Lung microvascular endothelial cell (primary cell): ENCODE results near the gene WDFY4. TPM values are rescaled to one million over a fixed set of nuclear protein-coding genes. Genes with fewer than 3 reads are reported as not detected.

Source experiments
- DNase-seq, 2 donors: peaks; one replicate each; pipeline versions ENCODE4 v3.0.0 to v3.0.0-alpha.2; 2010; ENCODE audit warnings: low read depth in 2 of 2
- total RNA-seq: library from RNA; depleted of rRNA; stranded (reverse); fragments of >200 nt; gene quantifications from 2 replicates; pipeline ENCODE4 v1.2.1, GENCODE V29; 2014

The WDFY4 gene
- total RNA-seq, 1 donor from 2014 or later: under 0.01 TPM

GRCh38 chr10:48807791-48808470 is 123.3 kb downstream of the WDFY4 start:
- DNase-seq: no peak

DNA sequence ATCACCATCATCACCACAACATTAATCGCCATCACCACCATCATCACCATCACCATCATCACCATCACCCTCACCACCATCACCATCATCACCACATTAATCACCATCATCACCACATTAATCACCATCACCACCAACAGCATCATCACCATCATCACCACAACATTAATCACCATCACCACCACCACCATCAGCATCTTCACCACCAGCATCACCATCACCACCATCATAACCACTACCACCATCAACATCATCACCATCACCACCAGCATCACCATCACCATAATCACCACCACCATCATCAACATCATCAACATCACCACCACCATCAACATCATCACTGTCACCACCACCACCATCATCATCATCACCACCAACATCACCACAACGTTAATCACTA is 124.6 kb downstream of the WDFY4 start:
- DNase-seq: no peak

GRCh38 chr10:48811461-48811860 is 126.8 kb downstream of the WDFY4 start:
- DNase-seq: no peak

GRCh38 chr10:48811917-48812316 is 127.2 kb downstream of the WDFY4 start:
- DNase-seq: no peak

DNA sequence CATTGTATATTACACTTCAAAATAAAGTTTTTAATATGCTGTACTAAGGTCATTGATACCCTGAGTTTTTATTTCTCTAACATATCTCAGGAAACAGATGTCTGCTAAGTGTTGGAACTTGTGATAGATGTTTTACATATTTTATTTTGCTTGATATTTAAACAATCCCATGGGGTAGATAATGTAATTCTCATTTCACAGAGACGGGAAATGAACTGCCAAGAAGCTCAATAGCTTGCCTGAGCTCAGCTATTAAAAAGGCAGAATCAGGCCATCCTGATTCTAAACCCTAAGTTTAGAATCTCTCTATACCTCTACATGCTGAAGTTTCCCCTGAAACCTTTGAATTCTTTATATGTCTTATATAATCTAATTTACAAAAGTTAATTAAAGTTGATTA is 128.6 kb downstream of the WDFY4 start:
- DNase-seq: no peak

DNA sequence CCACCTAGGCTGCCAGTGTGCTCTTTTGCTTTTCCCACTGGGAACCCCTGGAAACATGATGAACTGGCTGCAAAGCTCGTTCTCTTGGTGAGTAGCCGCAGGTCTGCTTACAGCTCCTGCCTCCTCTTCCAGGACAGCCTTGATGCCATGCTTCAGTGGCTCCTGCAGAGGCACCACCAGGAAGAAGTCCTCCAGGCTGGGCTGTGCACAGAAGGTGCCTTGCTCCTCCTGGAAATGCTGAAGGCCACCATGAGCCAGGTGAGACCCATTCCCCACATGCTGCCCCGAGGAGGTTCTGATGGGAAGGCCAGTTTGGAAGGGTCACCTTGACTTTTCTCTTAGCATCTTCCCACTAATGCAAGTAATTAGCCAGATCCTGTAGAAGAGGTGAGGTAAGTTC is 129.2 kb downstream of the WDFY4 start:
- DNase-seq: no peak

DNA sequence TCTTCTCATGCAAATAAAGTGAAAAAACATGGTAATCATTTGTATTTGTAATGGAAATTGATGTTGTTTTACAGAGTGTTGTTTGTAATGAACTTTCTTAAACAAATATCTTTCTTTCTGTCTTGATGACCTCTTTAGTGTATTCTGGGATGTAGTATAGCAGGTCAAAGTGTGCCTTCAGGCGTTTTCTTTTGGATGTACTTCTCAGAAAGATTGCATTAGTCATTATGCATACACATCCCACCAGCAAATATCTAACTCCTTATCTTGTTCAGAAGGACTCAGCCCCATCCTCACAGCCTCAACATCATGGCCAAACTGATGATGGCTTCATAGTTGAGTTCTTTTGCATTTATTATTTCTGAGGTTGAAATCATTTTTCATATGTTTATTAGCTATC is 130.3 kb downstream of the WDFY4 start:
- DNase-seq: no peak

DNA sequence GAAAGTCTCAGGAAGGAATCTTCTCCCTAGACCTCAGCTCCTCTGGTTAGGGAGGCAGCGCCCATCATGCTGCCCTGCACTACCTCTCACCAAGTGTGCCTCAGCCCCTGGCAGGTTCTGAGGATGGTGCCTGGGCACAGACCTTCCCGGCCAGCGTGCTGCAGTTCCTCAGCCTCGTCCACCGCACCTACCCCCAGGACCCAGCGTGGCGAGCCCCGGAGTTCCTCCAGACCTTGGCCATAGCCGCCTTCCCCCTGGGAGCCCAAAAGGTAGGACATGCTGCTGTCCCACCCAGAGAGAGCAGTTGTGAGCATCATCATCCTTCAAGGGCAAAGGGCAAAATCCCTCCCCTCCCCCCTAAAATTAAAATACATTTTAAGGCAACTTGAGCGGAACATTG is 132.5 kb downstream of the WDFY4 start:
- no peak for DNase-seq

DNA sequence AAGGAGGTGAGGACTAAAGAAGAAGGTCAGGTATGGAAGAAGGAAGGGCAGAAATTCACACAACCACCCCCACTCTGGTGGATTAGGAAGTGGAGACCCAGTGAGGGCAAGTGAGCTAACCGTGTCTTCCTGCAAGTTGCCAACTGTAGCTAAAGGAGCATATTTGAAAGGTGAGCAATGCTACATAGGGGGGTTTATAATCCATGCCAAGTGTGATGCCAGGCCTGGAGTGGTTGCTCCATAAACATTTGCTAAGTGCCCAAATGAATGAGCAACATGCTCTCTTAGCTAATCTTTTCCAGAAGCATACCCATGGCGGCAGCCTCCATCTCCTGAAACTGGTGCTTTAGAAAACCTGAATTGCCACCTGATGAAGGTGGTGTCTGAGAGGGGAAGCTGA is 133.4 kb downstream of the WDFY4 start:
- DNase-seq: no peak

GRCh38 chr10:48818861-48819520 is 134.3 kb downstream of the WDFY4 start:
- no peak for DNase-seq

DNA sequence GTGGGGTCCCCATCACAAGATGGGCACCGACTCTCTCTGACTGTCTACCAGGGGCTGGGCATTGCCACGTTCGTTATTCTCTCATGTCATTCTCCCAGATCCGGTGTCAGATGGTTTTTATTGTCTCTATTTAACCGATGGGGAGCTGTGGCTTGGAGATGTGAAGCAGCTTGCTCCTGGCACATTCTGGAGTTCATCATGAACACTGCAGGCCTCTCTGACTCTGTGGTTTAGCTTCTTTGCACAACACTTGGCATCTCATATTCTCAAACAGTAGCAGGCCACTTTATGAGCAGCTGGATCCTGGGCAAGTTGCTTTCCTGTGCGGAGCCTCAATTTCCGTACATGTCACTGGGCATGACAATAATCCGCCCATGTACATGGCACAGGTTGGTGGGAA is 135.1 kb downstream of the WDFY4 start:
- DNase-seq: no peak

DNA sequence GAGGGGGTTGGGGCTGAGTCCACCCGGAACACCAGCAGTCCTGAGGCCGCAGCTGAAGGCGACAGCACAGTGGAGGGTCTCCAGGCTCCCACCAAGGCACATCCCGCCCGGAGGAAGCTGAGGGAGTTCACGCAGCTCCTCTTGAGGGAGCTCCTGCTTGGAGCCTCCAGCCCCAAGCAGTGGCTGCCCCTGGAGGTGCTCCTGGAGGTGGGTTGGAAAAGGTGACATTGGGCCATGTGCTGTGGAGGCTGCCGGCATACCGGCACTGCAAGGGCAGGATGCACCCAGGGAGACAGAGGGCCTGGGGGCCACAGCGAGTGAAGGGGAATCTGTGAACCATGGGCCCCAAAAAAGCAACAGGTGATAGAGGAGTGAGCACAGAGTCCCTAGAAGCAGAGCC is 135.6 kb downstream of the WDFY4 start:
- no peak for DNase-seq

GRCh38 chr10:48820699-48821098 is 136.0 kb downstream of the WDFY4 start:
- no peak for DNase-seq

GRCh38 chr10:48821111-48821510 is 136.4 kb downstream of the WDFY4 start:
- DNase-seq: no peak

GRCh38 chr10:48821692-48822091 is 137.0 kb downstream of the WDFY4 start:
- no peak for DNase-seq

- no peak for DNase-seq
Observed at GRCh38 chr10:48833674-48834073, 149.0 kb downstream of the WDFY4 start.

- no peak for DNase-seq
Observed at GRCh38 chr10:48834189-48834965, 149.7 kb downstream of the WDFY4 start.

- DNase-seq: no peak
Observed at GRCh38 chr10:48835781-48836180, 151.1 kb downstream of the WDFY4 start.

DNA sequence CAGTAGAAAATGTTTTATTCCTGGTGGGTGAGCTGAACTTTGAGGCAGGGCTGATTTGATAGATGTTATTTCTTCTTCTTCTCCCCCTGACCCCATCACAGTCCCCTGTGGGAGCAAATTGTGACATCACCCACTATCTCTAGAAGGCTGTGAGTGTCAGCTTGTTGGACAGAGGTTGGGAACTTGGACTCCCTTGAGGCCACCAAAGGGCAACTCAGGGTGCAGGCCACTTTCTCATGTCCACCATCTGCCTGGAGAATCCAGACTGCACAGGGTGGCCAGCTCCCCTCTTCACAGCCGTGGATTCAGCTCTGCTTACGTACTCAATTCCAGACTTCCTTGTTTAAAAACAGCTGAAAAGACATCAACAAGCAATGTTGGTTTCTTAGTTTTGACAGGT is 151.9 kb downstream of the WDFY4 start:
- no peak for DNase-seq

DNA sequence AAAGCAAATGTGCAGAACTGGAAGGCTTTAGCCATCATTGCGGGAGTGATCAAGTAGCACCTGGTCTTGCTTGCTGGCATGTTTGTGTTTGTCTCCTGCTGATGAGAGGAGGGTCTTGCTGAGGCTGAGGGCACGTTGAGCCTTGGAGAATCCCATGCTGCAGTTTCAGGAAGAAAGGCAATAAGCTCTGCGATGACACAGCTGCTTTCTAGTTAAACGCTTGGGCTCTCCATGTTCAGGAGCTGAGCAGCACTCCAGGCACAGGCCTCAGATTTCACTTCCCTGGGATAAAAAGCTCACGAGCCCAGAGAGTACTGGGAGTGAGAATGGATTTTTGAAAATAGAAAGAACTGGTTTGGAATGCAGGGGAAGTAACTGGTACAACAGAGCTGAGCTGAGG is 154.2 kb downstream of the WDFY4 start:
- DNase-seq: no peak

DNA sequence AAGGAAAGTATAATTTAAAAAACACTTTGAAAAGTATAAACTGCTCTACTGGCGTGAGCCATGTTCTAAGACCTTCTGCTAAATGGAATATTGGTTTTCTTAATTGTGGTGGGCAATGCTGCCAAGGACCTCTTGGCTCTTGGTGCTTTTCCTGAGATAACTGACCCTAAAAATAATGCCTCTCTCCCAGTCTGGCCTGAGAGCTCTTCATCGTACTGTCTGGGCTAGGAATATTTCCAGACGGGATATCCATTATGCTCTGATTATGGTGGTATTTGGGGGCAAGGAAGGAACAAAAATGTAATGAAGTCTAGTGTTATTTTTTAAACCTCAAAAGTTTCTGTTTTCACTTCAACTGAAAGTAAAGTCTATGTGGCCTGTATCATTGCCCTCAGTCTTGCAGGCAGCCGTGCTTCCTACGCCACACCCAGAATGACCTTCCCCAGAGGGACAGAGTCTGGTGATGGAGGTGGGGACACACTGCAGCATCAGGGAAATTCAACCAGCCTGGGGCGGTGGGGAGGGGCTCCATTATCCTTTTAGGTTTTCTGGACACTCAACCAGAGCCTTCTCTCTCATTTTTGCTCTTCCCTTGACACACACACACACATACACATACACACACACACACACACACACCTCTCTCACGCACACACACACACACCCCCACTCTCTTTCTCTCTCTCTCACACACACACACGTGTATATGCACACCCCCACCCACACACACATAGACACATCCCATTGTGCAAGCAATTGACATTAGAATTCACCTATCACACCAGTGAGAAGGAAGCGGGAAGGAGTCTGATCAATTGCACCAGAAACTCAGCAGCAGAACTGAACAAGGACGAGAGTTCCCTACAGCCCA is 155.4 kb downstream of the WDFY4 start:
- no peak for DNase-seq

DNA sequence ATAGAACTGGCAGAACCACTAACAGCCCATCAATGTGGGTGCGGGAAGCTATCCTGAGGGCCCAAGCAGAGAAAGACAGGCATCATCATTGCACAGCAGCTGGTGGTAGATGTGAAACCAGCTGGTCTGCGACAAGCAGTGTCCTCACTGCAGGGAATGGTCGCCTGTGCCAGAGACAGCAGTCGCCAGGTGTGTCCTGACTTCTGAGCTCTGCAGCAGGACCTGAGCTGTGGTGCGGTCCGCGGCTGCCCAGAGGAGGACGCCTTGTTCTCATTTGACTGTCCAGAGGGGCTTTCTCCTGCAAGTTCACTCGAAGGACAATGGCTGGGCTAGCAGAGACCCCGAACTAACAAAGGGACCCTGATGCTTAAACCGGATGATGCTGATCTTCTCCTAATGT is 157.6 kb downstream of the WDFY4 start:
- DNase-seq: no peak
